HepG2 (cell line): ENCODE results near the gene SLC13A3. TPM values are rescaled to one million over a fixed set of nuclear protein-coding genes. Genes with fewer than 3 reads are reported as not detected.

Experiments
- KDM4B ChIP-seq: sonication (generic); formaldehyde crosslinking; IDR thresholded peaks from 2 replicates; pipeline ENCODE4 v1.4.0; 2020; ENCODE audit warnings: missing genetic modification reagents
- KMT2B ChIP-seq: IDR thresholded peaks from 2 replicates; pipeline ENCODE4 v1.6.1; 2016; ENCODE audit warnings: missing genetic modification reagents, missing compliant biosample characterization
- MBNL3 ChIP-seq: fragments of 250-450 bp; sonication (Bioruptor Pico); conservative IDR thresholded peaks from 2 replicates; pipeline ENCODE4 v1.8.0; 2022; ENCODE audit warnings: mild to moderate bottlenecking, inconsistent platforms
- MXI1 ChIP-seq: IDR thresholded peaks from 3 replicates; pipeline ENCODE4 v1.6.1; 2012; ENCODE audit warnings: low read depth, low read length, inconsistent platforms, borderline replicate concordance
- NFKB2 ChIP-seq: sonication (generic); formaldehyde crosslinking; IDR thresholded peaks from 2 replicates; pipeline ENCODE4 v1.4.0; 2020; ENCODE audit warnings: missing genetic modification reagents, borderline replicate concordance
- RARG ChIP-seq: sonication (generic); formaldehyde crosslinking; IDR thresholded peaks from 2 replicates; pipeline ENCODE4 v1.4.0; 2020; ENCODE audit warnings: low read depth, mild to moderate bottlenecking, missing genetic modification reagents
- RXRB ChIP-seq: IDR thresholded peaks from 2 replicates; pipeline ENCODE4 v1.6.1; 2016; ENCODE audit warnings: borderline replicate concordance, missing genetic modification reagents, missing compliant biosample characterization
- SCMH1 ChIP-seq: sonication (generic); formaldehyde crosslinking; IDR thresholded peaks from 2 replicates; pipeline ENCODE4 v1.9.0; 2021; ENCODE audit warnings: missing genetic modification reagents, mild to moderate bottlenecking, borderline replicate concordance
- SNRNP70 ChIP-seq: fragments of 200-400 bp; formaldehyde crosslinking; IDR thresholded peaks from 2 replicates; pipeline ENCODE4 v1.6.1; 2017; ENCODE audit warnings: mild to moderate bottlenecking, low read depth, low read length, moderate library complexity
- TARDBP ChIP-seq: sonication (generic); formaldehyde crosslinking; IDR thresholded peaks from 2 replicates; pipeline ENCODE4 v1.8.0; 2022; ENCODE audit warnings: mild to moderate bottlenecking, missing genetic modification reagents
- TGIF2 ChIP-seq: IDR thresholded peaks from 2 replicates; pipeline ENCODE4 v1.6.1; 2016; ENCODE audit warnings: control low read depth, missing compliant biosample characterization
- U2AF2 ChIP-seq: fragments of 200-400 bp; formaldehyde crosslinking; IDR thresholded peaks from 2 replicates; pipeline ENCODE4 v1.6.1; 2017; ENCODE audit warnings: low read depth, mild to moderate bottlenecking, low read length
- ZNF138 ChIP-seq: sonication (generic); formaldehyde crosslinking; IDR thresholded peaks from 2 replicates; pipeline ENCODE4 v1.5.0; 2020; ENCODE audit warnings: mild to moderate bottlenecking, low read depth, missing genetic modification reagents
- ZNF207 ChIP-seq: fragments of 450-650 bp; IDR thresholded peaks from 2 replicates; pipeline ENCODE4 v1.6.1; 2016; ENCODE audit warnings: antibody characterized with exemption, borderline replicate concordance
- ZNF329 ChIP-seq: sonication (generic); formaldehyde crosslinking; IDR thresholded peaks from 2 replicates; pipeline ENCODE4 v1.9.0; 2021; ENCODE audit warnings: low read depth, mild to moderate bottlenecking, missing genetic modification reagents
- ZNF781 ChIP-seq: sonication (generic); formaldehyde crosslinking; IDR thresholded peaks from 2 replicates; pipeline ENCODE4 v1.5.1; 2020; ENCODE audit warnings: borderline replicate concordance, mild to moderate bottlenecking, missing genetic modification reagents; ENCODE audit errors: not compliant biosample characterization
- polyA plus RNA-seq, 8 experiments: library from polyadenylated mRNA; depleted of rRNA in 3 of 8; stranded (reverse) in 7 of 8; unstranded in 1 of 8; fragments of >200 nt; fragmentation: Illumina TruSeq in 4 of 8; extraction: Trizol in 4 of 8; gene quantifications; 2 replicates each; pipeline versions ENCODE4 v1.2.1 to v1.2.3, GENCODE V29; 2011 to 2016; ENCODE audit warnings: low read depth in 4 of 8, missing spikeins in 1 of 8, mixed read lengths in 1 of 8; ENCODE audit not compliant: insufficient read depth in 1 of 8
- total RNA-seq, 5 experiments: library from RNA; depleted of rRNA; stranded (reverse); fragments of >200 nt; fragmentation: Illumina TruSeq; extraction: Trizol; gene quantifications; 2 replicates each; pipeline ENCODE4 v1.2.3, GENCODE V29; 2016; ENCODE audit warnings: low read depth in 1 of 5
- TF ChIP-seq, protein P1 (sequence below): sonication (generic); formaldehyde crosslinking; IDR thresholded peaks from 2 replicates; pipeline ENCODE4 v1.4.0; 2020; ENCODE audit warnings: missing genetic modification reagents
- TF ChIP-seq, protein P2 (sequence below): sonication (generic); formaldehyde crosslinking; IDR thresholded peaks from 2 replicates; pipeline ENCODE4 v1.4.0; 2020; ENCODE audit warnings: missing genetic modification reagents
- TF ChIP-seq, protein P3 (sequence below): sonication (generic); formaldehyde crosslinking; IDR thresholded peaks from 2 replicates; pipeline ENCODE4 v1.4.0; 2020; ENCODE audit warnings: missing genetic modification reagents, mild to moderate bottlenecking, borderline replicate concordance
- TF ChIP-seq, protein P4 (sequence below): sonication (generic); formaldehyde crosslinking; IDR thresholded peaks from 2 replicates; pipeline ENCODE4 v1.8.0; 2022; ENCODE audit warnings: mild to moderate bottlenecking, missing genetic modification reagents, moderate library complexity

Gene SLC13A3
- total and polyA plus RNA-seq, 2 of the 13 experiments (the other 11 are each of a cell fraction or from before 2014, with no cell fraction given): 66.5 to 76.0 TPM

DNA sequence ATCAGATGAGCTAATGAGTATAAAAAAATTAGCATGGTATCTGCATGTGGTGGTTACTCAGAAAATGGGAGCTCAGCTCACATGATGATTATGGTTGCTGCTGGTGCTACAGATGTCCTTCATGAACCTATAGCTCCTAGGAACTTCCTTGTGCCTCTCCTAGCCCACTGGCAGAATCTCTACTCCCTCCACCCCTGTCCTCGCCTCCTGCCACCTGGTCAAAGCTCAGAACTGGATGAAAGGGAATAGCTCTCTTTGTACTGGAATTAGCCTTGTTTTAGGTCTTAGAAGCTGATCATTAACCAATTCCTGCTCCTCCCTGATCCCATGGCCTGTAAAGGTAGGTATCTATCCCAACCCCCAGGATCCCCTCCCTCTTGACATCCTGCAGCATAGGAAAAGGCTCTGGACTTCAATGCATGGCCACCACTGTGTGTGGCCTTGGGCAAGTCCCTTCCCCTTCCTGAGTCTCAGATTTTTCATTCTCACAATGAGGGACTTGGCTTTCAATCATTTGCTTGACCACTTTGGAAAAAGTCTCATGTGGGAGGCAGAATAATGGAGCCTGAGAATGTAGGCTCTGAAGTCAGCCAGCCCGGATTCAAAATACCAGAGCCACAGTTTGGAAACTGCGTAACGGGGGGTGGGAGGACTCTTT is 43.9 kb downstream of the SLC13A3 start (continued):
- TF ChIP-seq ZNF138 (CRISPR knock-in tag): no peak
- TF ChIP-seq NFKB2 (CRISPR knock-in tag): no peak
- TF ChIP-seq, protein P1, sequence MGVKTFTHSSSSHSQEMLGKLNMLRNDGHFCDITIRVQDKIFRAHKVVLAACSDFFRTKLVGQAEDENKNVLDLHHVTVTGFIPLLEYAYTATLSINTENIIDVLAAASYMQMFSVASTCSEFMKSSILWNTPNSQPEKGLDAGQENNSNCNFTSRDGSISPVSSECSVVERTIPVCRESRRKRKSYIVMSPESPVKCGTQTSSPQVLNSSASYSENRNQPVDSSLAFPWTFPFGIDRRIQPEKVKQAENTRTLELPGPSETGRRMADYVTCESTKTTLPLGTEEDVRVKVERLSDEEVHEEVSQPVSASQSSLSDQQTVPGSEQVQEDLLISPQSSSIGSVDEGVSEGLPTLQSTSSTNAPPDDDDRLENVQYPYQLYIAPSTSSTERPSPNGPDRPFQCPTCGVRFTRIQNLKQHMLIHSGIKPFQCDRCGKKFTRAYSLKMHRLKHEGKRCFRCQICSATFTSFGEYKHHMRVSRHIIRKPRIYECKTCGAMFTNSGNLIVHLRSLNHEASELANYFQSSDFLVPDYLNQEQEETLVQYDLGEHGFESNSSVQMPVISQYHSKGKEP (CRISPR knock-in tag): peak; percentile 90
- no peak for TF ChIP-seq MBNL3 (CRISPR knock-in tag)
- TF ChIP-seq TGIF2 (CRISPR knock-in tag): peak; percentile 28; the same call in 1 of the 2 replicates
- TF ChIP-seq, protein P2, sequence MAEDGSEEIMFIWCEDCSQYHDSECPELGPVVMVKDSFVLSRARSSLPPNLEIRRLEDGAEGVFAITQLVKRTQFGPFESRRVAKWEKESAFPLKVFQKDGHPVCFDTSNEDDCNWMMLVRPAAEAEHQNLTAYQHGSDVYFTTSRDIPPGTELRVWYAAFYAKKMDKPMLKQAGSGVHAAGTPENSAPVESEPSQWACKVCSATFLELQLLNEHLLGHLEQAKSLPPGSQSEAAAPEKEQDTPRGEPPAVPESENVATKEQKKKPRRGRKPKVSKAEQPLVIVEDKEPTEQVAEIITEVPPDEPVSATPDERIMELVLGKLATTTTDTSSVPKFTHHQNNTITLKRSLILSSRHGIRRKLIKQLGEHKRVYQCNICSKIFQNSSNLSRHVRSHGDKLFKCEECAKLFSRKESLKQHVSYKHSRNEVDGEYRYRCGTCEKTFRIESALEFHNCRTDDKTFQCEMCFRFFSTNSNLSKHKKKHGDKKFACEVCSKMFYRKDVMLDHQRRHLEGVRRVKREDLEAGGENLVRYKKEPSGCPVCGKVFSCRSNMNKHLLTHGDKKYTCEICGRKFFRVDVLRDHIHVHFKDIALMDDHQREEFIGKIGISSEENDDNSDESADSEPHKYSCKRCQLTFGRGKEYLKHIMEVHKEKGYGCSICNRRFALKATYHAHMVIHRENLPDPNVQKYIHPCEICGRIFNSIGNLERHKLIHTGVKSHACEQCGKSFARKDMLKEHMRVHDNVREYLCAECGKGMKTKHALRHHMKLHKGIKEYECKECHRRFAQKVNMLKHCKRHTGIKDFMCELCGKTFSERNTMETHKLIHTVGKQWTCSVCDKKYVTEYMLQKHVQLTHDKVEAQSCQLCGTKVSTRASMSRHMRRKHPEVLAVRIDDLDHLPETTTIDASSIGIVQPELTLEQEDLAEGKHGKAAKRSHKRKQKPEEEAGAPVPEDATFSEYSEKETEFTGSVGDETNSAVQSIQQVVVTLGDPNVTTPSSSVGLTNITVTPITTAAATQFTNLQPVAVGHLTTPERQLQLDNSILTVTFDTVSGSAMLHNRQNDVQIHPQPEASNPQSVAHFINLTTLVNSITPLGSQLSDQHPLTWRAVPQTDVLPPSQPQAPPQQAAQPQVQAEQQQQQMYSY (CRISPR knock-in tag): no peak
- TF ChIP-seq, protein P3, sequence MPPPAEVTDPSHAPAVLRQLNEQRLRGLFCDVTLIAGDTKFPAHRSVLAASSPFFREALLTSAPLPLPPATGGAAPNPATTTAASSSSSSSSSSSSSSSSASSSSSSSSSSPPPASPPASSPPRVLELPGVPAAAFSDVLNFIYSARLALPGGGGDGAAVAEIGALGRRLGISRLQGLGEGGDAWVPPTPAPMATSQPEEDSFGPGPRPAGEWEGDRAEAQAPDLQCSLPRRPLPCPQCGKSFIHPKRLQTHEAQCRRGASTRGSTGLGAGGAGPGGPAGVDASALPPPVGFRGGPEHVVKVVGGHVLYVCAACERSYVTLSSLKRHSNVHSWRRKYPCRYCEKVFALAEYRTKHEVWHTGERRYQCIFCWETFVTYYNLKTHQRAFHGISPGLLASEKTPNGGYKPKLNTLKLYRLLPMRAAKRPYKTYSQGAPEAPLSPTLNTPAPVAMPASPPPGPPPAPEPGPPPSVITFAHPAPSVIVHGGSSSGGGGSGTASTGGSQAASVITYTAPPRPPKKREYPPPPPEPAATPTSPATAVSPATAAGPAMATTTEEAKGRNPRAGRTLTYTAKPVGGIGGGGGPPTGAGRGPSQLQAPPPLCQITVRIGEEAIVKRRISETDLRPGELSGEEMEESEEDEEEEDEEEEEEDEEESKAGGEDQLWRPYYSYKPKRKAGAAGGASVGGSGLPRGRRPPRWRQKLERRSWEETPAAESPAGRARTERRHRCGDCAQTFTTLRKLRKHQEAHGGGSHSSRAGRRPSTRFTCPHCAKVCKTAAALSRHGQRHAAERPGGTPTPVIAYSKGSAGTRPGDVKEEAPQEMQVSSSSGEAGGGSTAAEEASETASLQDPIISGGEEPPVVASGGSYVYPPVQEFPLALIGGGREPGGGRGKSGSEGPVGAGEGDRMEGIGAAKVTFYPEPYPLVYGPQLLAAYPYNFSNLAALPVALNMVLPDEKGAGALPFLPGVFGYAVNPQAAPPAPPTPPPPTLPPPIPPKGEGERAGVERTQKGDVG (CRISPR knock-in tag): peak; percentile 59; the same call in 1 of the 2 replicates
- TF ChIP-seq ZNF781: peak; percentile 77
- no peak for TF ChIP-seq ZNF329 (CRISPR knock-in tag)
- TF ChIP-seq ZNF207: no peak
- TF ChIP-seq TARDBP (CRISPR knock-in tag): peak; percentile 94
- peak; percentile 66; the same call in 1 of the 3 replicates for TF ChIP-seq MXI1
- no peak for TF ChIP-seq SCMH1
- TF ChIP-seq, protein P4, sequence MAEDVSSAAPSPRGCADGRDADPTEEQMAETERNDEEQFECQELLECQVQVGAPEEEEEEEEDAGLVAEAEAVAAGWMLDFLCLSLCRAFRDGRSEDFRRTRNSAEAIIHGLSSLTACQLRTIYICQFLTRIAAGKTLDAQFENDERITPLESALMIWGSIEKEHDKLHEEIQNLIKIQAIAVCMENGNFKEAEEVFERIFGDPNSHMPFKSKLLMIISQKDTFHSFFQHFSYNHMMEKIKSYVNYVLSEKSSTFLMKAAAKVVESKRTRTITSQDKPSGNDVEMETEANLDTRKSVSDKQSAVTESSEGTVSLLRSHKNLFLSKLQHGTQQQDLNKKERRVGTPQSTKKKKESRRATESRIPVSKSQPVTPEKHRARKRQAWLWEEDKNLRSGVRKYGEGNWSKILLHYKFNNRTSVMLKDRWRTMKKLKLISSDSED (CRISPR knock-in tag): no peak
- TF ChIP-seq KMT2B (CRISPR knock-in tag): 0 out of 2 replicates have a peak, but pooled peaks have one; percentile 41
- TF ChIP-seq RXRB (CRISPR knock-in tag): peak; percentile 93
- TF ChIP-seq KDM4B (CRISPR knock-in tag): peak; percentile 89; the same call in 1 of the 2 replicates
- TF ChIP-seq SNRNP70: no peak
- TF ChIP-seq U2AF2: no peak
- TF ChIP-seq RARG (CRISPR knock-in tag): 0 out of 2 replicates have a peak, but pooled peaks have one; percentile 23
